Fibroblast of peridontal ligament (primary cell): ENCODE measurements around the gene CLMP.
A peak's percentile ranks its signal among the peaks of the same experiment; 100 is the strongest.
"Not testable (repeated sequence)": the region's sequence is repeated elsewhere in the genome, so short reads cannot be mapped to it uniquely, and the experiment has no call there.

Experiments
- DNase-seq: peaks from one replicate; pipeline ENCODE4 v3.0.0-alpha.2; 2010; ENCODE audit errors: extremely low read depth

Gene CLMP

GRCh38 chr11:123168955-123169484 is 26.0 kb downstream of the CLMP start:
- DNase-seq: no peak

DNA sequence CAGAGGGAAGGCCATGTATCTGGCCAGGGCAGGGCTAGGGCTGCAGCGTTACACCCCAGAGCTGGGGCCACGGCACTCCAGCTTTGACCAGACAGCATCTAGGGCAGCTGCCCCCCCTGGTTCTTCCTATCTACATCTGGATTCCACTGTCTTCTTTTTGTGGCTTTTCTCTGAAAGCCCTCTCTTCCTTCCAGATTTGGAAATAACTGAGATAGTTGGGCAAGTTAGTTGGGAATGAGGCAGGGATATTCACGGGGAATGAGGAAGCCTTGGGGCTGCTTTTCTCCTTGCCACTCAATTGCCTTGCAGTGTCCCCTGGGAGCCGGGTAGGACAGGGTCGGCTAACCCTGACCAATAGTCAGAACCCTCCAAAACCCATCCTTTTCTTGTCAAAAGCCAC is 26.8 kb downstream of the CLMP start:
- DNase-seq: no peak

DNA sequence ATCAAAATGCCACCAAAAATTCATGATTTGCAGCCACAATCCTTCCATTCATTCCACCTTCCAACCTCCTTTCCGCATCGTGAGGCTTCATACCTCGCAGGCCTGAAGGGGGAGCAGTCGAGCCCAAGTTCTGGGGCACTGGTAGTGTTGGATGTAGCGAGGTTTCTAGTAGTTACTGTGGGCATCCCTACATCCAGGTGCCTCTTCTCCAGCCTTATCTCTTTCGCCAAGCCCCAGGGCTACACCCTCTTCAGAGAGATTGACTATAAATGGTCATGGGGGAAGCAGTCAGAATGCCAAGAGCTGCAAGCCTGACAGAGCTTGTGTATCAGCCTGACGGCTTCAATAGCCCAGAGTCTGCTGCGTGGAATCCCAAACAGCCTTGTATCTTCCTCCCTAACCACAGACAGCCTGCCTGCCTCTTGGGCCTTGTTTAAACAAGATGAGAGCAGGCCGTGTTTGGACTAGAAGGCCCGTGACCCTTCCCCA is 28.9 kb downstream of the CLMP start:
- DNase-seq: peak; percentile 85

DNA sequence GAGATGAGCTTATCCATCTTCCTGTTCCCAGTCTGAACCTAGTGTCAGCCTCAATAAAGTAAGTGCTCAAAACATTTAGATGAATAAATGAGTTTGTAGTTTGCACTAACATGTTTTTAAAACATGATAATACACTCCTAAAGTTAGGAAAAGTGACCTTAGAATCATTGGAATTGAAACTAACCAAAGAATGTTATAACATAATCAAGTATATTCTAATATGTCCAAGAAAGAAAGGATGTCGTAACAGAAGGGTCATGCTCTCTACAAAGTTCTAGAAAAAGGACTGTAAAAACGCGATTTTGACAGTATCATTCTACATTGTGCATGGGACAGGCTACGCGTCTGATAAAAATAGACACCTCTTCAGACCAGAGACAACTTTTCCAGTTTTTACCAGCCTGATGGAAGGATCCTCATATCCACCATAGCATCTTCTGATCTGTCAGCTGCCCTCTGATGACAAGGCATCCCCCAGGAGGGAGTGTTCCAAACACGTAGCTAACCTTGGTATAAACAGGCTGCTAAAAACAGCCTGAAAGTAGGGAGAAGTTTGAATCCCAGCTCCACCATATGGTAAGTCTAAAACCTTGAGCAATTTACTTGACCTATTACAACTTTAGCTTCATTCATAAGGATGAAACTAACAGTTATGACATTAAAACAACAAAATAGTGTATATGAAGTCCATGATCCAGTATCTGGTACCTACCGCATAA is 30.2 kb downstream of the CLMP start:
- peak; percentile 65 for DNase-seq

GRCh38 chr11:123163621-123164020 is 31.4 kb downstream of the CLMP start:
- no peak for DNase-seq

DNA sequence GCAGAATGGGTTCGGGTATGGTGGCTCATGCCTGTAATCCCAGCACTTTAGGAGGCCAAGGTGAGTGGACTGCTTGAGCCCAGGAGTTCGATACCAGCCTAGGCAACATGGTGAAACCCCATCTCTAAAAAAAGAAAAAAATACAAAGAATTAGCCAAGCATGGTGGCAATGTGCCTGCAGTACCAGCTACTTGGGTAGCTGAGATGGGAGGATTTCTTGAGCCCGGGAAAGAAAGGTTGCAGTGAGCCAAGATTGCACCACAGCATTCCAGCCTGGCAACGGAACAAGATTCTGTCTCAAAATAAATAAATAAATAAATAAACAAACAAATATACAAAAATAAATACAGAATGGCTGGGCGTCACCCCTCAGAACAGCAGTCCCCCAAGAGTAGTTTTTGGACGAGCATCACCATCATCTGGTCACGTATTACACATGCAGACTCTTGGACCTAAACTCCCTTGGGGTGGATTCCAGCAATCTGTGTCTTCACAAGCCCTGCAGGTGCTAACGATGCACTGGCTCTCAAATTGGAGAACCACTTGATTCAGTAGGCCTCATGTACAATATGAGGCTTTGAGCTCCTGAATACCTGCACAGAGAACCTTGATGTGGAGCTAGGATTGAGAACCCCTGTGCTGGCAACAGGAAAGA is 33.5 kb downstream of the CLMP start:
- DNase-seq: no peak

DNA sequence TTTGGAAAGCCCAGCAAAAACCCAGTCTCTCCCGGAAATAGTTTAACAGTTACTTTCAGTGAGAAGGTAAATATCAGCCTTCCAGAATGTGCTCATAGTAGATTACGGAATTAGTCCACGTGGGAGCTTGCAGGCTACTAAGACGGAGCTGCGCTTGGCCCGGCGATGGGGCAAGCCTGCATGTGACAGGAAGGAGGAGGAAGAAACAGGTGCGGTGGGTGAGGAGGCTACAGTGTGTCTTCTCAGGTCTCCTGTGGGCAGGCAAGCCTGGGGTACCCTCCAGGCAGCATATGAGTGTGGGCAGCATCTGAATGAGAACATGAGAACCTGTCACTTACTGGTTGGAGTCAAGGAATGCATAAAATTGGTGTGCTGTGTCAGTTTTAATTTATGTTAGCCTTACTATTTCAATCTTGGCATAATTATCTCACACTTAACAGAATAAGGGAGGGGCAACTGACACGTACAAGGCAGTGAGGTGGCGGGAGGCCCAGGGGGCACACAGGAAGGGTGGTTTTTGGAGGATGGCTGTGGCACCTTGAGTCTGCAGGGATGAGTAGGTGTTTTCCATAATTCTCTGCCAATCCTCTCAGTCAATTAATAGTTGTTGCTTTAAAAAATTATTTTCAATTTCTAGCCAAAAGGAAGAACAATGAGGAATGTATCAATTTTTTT is 35.7 kb downstream of the CLMP start:
- DNase-seq: no peak

- DNase-seq: no peak
These were observed 36.7 kb downstream of the CLMP start for GRCh38 chr11:123158033-123159003.

DNA sequence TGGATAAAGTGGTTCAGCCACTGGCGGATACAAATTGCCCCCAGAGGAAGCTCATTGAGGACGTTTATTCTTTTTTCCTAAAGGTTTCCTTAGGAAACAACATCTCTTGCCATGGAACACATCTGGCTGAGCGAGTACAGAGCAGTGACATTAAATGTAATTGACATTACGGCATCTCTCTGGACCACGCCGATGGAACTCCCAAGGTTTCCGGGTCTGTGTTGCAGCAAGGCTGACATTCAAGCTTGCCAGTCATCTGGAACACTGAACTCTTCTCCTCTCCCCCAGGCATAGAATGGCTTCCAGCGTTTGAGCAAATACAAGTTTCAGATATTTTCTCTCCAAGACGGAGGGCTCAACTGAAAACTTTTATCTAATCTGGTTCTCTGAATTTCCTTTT is 42.1 kb downstream of the CLMP start:
- DNase-seq: peak; percentile 45

GRCh38 chr11:123152346-123152745 is 42.7 kb downstream of the CLMP start:
- not testable (repeated sequence) for DNase-seq

GRCh38 chr11:123151796-123152195 is 43.3 kb downstream of the CLMP start:
- DNase-seq: no peak

DNA sequence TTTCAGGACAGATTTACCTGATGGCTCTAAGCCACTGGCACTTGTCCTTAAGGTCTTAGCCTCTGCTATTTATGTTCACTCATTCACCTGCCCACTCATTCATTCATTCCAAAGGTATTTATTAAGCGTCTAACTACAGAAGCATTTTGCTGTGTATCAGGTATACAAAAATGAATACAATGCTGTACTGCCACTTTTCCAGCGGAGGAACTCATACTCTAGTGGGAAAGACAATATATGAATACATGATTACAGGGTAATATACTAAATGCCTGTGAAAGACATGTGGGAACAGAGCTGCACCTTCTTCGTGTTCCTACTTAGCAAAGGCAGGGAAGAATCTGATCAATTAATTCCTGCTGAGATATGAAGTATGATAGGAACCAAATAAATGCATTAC is 43.7 kb downstream of the CLMP start:
- no peak for DNase-seq

DNA sequence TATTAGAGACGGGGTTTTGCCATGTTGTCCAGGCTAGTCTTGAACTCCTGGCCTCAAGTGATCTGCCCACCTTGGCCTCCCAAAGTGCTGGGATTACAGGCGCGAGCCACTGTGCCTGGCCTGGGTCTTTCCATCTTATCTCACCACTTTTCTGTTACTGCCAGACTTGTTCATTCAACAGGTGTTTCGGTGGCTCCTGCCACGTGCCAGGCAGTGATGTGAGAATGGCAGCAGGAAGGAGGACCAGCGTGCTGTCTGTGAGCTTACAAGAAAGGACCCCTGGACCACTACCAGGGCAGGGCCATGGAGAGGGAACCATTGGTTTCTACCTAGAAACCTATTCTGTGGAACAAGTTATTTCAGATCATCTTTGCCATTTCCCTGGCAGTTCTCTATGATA is 44.2 kb downstream of the CLMP start:
- no peak for DNase-seq

GRCh38 chr11:123148965-123149364 is 46.1 kb downstream of the CLMP start:
- no peak for DNase-seq

GRCh38 chr11:123145661-123146060 is 49.4 kb downstream of the CLMP start:
- no peak for DNase-seq

- DNase-seq: peak; percentile 90
These were observed 49.8 kb downstream of the CLMP start for GRCh38 chr11:123145220-123145619.

DNA sequence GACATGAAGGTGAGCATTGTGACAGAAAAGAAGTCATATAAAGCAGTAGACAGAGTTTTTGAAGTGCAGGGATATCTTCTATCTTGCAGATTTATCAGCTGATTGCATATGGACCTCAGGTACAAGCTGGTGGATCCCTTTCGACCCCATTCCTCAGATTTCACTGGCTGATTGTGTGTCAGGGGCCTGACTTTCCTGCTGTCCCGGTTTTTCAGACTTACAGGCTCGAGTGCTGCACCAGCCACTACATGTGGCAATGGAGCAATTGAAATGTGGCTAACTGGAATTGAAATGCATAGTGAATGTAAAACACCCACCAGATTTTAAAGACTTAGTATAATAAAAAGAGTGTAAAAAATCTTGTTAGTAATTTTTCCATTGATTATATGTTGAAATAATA is 50.3 kb downstream of the CLMP start:
- no peak for DNase-seq

GRCh38 chr11:123143921-123144320 is 51.1 kb downstream of the CLMP start:
- no peak for DNase-seq

GRCh38 chr11:123143476-123143875 is 51.6 kb downstream of the CLMP start:
- DNase-seq: no peak

DNA sequence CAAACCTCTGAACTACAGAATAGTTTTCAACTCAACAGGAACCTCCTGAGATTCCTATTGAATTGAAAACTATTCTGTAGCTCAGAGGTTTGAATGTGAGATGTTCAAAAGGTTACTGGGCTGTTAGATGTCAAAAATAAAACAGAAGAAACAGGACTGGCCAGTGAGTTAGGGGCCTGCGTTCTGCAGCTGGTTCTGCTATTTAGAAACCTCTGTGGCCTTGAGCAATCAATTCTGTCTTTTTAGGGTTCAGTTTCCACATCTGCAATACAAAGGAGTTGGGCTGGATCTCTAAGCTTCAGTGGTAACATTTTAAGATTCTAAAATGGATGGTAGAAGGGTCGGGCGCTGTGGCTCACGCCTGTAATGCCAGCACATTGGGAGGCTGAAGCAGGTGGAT is 55.8 kb downstream of the CLMP start:
- DNase-seq: no peak

DNA sequence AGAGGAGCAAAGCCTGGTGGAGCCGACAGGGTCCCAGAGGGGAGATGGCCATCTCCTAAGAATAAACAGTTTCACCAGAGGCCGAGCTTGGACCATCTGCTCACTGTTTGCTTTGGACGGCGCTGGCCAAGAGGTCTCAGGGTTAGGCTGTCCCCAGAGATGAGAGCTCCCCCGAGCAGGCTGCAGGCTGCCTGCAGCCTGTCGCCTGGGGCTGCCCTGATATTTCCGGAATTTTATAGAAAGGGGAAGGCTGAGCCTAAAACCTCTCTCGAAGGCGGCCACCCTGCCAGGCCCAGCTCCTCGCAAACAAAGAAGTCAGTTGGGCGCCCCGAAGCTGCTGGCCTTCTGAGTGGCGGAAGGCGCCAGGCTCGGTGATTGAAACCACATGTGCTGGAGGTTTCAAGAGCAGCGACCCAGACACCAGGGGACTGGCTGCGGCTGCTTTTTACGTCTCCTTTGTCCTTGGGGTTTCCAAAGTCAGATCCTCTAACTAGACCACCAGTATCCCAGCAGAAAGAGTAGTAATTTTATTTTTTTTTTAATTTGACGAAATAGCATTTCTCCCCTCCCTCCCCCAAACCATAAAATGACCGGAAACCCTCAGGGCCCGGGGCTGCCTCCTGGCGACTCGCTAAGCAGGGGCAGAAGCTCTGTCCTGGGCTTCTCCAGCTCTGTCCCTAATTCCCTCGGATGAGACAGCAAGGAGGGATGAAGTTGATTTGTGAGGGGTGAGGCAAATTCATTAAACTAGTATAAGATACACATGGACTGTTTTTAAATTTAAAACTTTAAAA is 57.4 kb downstream of the CLMP start:
- DNase-seq: peak; percentile 89
